NCI-H2196 treated with DMSO at 0.1 percent for 48 hours (cell line): ENCODE results near the gene COX19.

ENCODE experiments used
- DNase-seq: peaks from one replicate; lab custom pipeline; 2025; ENCODE audit not compliant: unreplicated experiment; lab: John Stamatoyannopoulos, UW

Gene COX19

GRCh38 chr7:979151-979550 is 3.8 kb upstream of the COX19 start:
- DNase-seq = no peak

- no peak for DNase-seq
These were observed 3.2 kb upstream of the COX19 start for GRCh38 chr7:978416-979091.

GRCh38 chr7:978049-978346 is 2.6 kb upstream of the COX19 start:
- DNase-seq = no peak

GRCh38 chr7:977326-978048 is 2.1 kb upstream of the COX19 start:
- DNase-seq = no peak

- DNase-seq = no peak
These were observed 1.6 kb upstream of the COX19 start for GRCh38 chr7:976901-977325.

- DNase-seq = no peak
These were observed 539 bp upstream of the COX19 start for GRCh38 chr7:975702-976473.

- DNase-seq = no peak
These were observed 1.2 kb downstream of the COX19 start for GRCh38 chr7:974172-974571.

- DNase-seq = no peak
These were observed 2.0 kb downstream of the COX19 start for GRCh38 chr7:973312-973711.

GRCh38 chr7:972676-973309 is 2.6 kb downstream of the COX19 start:
- no peak for DNase-seq

- no peak for DNase-seq
These were observed 3.2 kb downstream of the COX19 start for GRCh38 chr7:972110-972509.

- no peak for DNase-seq
These were observed 4.6 kb downstream of the COX19 start for GRCh38 chr7:970744-971143.

- DNase-seq = no peak
These were observed 5.9 kb downstream of the COX19 start for GRCh38 chr7:969403-969802.

GRCh38 chr7:968205-969105 is 6.9 kb downstream of the COX19 start:
- no peak for DNase-seq

- DNase-seq = no peak
These were observed 7.8 kb downstream of the COX19 start for GRCh38 chr7:967361-968082.

- no peak for DNase-seq
These were observed 8.9 kb downstream of the COX19 start for GRCh38 chr7:966291-967069.

- DNase-seq = no peak
These were observed 10.7 kb downstream of the COX19 start for GRCh38 chr7:964401-965231.

- no peak for DNase-seq
These were observed 11.9 kb downstream of the COX19 start for GRCh38 chr7:963236-964078.
